ENCODE results near the gene PRKAR1B.

PRKAR1B gene

DNA sequence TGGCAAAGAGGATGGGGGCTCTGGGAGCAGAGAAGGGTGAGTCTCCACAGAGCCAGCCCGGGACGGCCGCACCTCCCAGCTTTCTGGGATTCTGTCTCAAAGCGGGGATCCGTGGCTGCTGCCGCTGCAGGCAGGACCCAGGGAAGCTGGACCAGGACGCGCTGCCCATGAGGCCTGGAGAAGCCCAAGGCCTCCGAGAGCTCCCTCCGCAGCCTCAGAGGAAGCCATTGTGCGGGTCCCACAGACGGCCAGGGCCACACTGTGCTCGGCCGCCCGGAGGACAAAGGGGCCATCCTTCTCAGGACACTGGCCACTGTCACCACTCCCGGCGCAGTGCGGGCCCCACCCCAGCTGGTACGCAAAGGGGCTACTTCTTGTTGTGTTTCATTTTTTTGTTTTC lies 128.2 kb downstream of the PRKAR1B start:
- Histone ChIP-seq H3K9ac (ENCODE audit: low read length) (no peak overlapping the region), H3K9me3 (ENCODE audit: low read length) (no peaks in the 10 kb centered on the region), H3K27ac (ENCODE audit: low read depth, low read length, poor library complexity, severe bottlenecking) (no peak overlapping the region), H3K36me3 (ENCODE audit: insufficient read depth, low read length) (no peaks in the 10 kb centered on the region), H3F3A (ENCODE audit: insufficient read depth, low read length) (no peaks in the 10 kb centered on the region), H3K4me2 (ENCODE audit: low read length) (no peak overlapping the region), H3K4me1 (ENCODE audit: insufficient read depth, low read length, severe bottlenecking) (peaks cover 2% of the 10 kb centered on the region), H4K20me1 (ENCODE audit: insufficient read depth, low read length) (no peaks in the 10 kb centered on the region), H3K9me2 (ENCODE audit: low read depth, low read length) (no peaks in the 10 kb centered on the region), H2AFZ (ENCODE audit: low read length) (no peak overlapping the region), H3K27me3 (ENCODE audit: insufficient read depth, low read length) (no peaks in the 10 kb centered on the region), H3K79me2 (ENCODE audit: insufficient read depth, low read length) (no peaks in the 10 kb centered on the region), H3K4me3 (ENCODE audit: low read depth, low read length, poor library complexity, severe bottlenecking) (no peak overlapping the region)
- TF ChIP-seq, protein P1, sequence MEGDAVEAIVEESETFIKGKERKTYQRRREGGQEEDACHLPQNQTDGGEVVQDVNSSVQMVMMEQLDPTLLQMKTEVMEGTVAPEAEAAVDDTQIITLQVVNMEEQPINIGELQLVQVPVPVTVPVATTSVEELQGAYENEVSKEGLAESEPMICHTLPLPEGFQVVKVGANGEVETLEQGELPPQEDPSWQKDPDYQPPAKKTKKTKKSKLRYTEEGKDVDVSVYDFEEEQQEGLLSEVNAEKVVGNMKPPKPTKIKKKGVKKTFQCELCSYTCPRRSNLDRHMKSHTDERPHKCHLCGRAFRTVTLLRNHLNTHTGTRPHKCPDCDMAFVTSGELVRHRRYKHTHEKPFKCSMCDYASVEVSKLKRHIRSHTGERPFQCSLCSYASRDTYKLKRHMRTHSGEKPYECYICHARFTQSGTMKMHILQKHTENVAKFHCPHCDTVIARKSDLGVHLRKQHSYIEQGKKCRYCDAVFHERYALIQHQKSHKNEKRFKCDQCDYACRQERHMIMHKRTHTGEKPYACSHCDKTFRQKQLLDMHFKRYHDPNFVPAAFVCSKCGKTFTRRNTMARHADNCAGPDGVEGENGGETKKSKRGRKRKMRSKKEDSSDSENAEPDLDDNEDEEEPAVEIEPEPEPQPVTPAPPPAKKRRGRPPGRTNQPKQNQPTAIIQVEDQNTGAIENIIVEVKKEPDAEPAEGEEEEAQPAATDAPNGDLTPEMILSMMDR (IDR thresholded peaks at IDR 0.05; ENCODE audit: low read length), result no peak
- TF ChIP-seq EZH2 (IDR thresholded peaks at IDR 0.05; ENCODE audit: borderline replicate concordance, low read length), result no peak

DNA sequence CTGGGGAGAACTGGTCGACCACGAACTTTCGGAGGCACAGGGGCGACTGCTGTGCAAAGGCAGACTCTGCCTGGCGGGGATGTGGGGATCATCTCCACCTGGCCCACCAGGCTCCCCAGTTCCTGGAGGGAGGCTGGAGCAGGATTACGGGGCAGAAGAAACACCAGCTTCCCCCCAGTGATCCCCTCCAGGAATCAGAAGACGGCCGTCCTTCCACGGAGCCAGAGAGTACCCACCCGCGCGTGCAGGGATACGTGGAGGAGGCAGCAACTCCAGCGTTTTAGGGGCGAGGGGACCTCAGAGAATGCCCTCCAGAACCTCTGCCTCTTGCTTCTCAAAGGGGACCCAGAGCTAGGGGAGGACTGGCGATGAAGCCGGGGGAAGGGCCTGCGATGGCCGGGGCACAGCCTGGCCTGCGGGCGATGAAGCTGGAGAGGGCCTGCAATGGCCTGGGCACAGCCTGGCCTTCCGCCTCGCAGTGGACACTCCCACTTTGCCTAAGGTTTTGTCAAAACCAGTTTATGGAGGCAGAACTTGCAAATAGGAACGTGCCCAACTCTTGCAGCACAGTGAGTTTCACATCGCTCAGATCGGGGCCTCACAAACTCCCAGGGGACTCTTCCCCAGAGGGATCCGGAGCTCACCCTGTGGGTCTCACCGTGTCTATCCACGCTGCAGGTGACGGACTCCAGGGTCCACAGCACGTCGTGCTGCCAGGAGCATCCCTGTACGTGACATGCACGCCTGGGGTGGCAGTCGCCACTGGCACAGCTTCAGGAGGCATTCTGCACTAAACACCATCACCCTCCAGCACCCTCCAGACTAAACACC lies 129.5 kb downstream of the PRKAR1B start:
- no peak overlapping the region for H3K4me3 ChIP-seq (ENCODE audit: low read depth, low read length, poor library complexity, severe bottlenecking)
- H2AFZ ChIP-seq (ENCODE audit: low read length), result no peak overlapping the region
- TF ChIP-seq EZH2 (IDR thresholded peaks at IDR 0.05; ENCODE audit: borderline replicate concordance, low read length), result no peak
- TF ChIP-seq, protein P1 (IDR thresholded peaks at IDR 0.05; ENCODE audit: low read length), result no peak
- H3K79me2 ChIP-seq (ENCODE audit: insufficient read depth, low read length), result no peaks in the 10 kb centered on the region
- H3K27ac ChIP-seq (ENCODE audit: low read depth, low read length, poor library complexity, severe bottlenecking), result no peak overlapping the region
- no peak overlapping the region for H3K9ac ChIP-seq (ENCODE audit: low read length)
- H3K36me3 ChIP-seq (ENCODE audit: insufficient read depth, low read length), result no peaks in the 10 kb centered on the region
- H3K4me2 ChIP-seq (ENCODE audit: low read length), result no peak overlapping the region
- H3K27me3 ChIP-seq (ENCODE audit: insufficient read depth, low read length), result no peaks in the 10 kb centered on the region
- H4K20me1 ChIP-seq (ENCODE audit: insufficient read depth, low read length), result no peaks in the 10 kb centered on the region
- H3K9me2 ChIP-seq (ENCODE audit: low read depth, low read length), result no peaks in the 10 kb centered on the region
- no peaks in the 10 kb centered on the region for H3K4me1 ChIP-seq (ENCODE audit: insufficient read depth, low read length, severe bottlenecking)
- H3K9me3 ChIP-seq (ENCODE audit: low read length), result no peaks in the 10 kb centered on the region
- no peaks in the 10 kb centered on the region for H3F3A ChIP-seq (ENCODE audit: insufficient read depth, low read length)

DNA sequence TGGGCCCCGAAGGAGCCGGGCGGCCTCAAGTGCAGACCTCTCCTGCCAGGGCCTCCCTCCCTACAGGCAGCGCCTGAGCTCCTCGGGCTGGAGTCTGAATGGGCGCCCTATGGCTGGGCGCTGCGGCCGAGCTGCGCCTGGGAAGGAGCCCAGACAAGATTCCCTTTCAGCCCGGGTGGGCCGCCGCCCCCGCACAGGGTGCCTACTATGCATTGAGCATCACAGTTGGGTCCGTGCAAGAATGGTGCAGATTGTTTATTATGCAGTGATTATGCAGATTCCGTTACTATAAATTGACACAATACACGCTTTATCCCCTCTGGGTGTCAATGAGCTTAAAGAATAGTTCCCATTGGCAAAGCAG lies 130.3 kb downstream of the PRKAR1B start:
- Histone ChIP-seq H3K9ac (ENCODE audit: low read length) (no peak overlapping the region), H3F3A (ENCODE audit: insufficient read depth, low read length) (no peaks in the 10 kb centered on the region), H3K27me3 (ENCODE audit: insufficient read depth, low read length) (no peaks in the 10 kb centered on the region), H3K79me2 (ENCODE audit: insufficient read depth, low read length) (no peaks in the 10 kb centered on the region), H2AFZ (ENCODE audit: low read length) (no peak overlapping the region), H3K9me2 (ENCODE audit: low read depth, low read length) (no peaks in the 10 kb centered on the region), H3K9me3 (ENCODE audit: low read length) (no peaks in the 10 kb centered on the region), H3K36me3 (ENCODE audit: insufficient read depth, low read length) (no peaks in the 10 kb centered on the region), H3K27ac (ENCODE audit: low read depth, low read length, poor library complexity, severe bottlenecking) (no peak overlapping the region), H3K4me3 (ENCODE audit: low read depth, low read length, poor library complexity, severe bottlenecking) (no peak overlapping the region), H3K4me2 (ENCODE audit: low read length) (no peak overlapping the region), H4K20me1 (ENCODE audit: insufficient read depth, low read length) (no peaks in the 10 kb centered on the region), H3K4me1 (ENCODE audit: insufficient read depth, low read length, severe bottlenecking) (no peaks in the 10 kb centered on the region)
- no peak for TF ChIP-seq EZH2 (IDR thresholded peaks at IDR 0.05; ENCODE audit: borderline replicate concordance, low read length)
- TF ChIP-seq, protein P1 (IDR thresholded peaks at IDR 0.05; ENCODE audit: low read length), result no peak

Measured in OCI-LY1 (cell line).